ENCODE data around the gene TRIM51G.
"Not testable (repeated sequence)": the region's sequence is repeated elsewhere in the genome, so short reads cannot be mapped to it uniquely, and the experiment has no call there.

TRIM51G gene, protein sequence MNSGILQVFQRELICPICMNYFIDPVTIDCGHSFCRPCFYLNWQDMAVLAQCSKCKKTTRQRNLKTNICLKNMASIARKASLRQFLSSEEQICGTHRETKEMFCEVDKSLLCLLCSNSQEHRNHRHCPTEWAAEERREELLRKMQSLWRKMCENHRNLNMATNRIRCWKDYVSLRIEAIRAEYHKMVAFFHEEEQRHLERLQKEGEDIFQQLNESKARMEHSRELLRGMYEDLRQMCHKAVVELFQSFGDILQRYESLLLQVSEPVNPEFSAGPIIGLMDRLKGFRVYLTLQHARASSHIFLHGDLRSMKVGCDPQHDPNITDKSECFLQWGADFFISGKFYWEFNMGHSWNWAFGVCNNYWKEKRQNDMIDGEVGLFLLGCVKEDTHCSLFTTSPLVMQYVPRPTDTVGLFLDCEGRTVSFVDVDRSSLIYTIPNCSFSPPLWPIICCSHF

DNA sequence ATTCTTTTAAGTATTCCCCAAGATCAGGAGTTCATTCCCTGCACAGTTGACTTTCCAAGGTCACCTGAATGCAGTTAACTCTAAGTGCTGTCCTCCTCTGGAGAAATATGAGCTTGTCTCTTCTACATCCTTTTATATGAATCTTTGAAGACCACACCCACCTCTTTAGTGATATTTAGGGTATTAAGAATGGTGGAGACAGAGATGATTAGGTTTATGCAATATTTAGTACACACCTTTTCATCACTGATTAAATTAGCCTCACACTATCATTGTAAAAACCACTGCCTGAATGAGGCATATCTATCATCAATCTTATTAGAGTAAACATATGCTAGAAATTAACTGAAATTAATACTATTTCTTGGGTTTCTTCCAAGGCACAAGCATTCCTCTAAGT is at the start of gene TRIM51G:
TRIM51G (minus strand) TSS at position 101 of the 400 bp plus-strand sequence. CDS start 2,190 bp downstream, outside the sequence.
- not testable (repeated sequence) for H3K4me3 Mint-ChIP-seq; ATAC-seq (replicated peaks; ENCODE audit: extremely low read depth, poor library complexity, severe bottlenecking); H3K27me3 Mint-ChIP-seq; H3K4me1 Mint-ChIP-seq; H3K9me3 Mint-ChIP-seq; DNase-seq (ENCODE audit: low spot score in 2 of 2); H3K36me3 Mint-ChIP-seq (ENCODE audit: insufficient read depth); H3K27ac Mint-ChIP-seq (ENCODE audit: low read depth)

DNA sequence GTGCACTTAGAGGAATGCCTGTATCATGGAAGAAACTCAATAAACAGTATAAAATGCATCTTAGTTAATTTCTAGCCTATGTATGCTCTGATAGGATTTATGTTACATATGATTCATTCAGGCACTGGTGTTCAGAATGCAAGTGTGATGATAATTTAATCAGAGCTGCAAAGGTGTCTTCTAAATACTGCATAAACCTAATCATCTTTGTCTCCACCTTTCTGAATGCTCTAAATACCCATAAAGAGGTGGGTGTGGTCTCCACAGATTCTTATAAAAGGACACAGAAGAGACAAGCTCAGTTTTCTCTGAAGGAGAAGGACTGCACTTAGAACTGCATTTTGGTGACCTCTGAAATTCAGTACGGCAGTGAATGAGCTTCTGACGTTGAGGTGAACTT is 44.8 kb upstream of the TRIM51G start, which contains the start of gene TRIM49B:
TRIM49B (plus strand) TSS at position 301 of the 400 bp plus-strand sequence. CDS start 2,777 bp downstream, outside the sequence.
- not testable (repeated sequence) for H3K36me3 Mint-ChIP-seq (ENCODE audit: insufficient read depth); H3K27ac Mint-ChIP-seq (ENCODE audit: low read depth); ATAC-seq (replicated peaks; ENCODE audit: extremely low read depth, poor library complexity, severe bottlenecking); DNase-seq (ENCODE audit: low spot score in 2 of 2); H3K9me3 Mint-ChIP-seq; H3K4me3 Mint-ChIP-seq; H3K4me1 Mint-ChIP-seq; H3K27me3 Mint-ChIP-seq

DNA sequence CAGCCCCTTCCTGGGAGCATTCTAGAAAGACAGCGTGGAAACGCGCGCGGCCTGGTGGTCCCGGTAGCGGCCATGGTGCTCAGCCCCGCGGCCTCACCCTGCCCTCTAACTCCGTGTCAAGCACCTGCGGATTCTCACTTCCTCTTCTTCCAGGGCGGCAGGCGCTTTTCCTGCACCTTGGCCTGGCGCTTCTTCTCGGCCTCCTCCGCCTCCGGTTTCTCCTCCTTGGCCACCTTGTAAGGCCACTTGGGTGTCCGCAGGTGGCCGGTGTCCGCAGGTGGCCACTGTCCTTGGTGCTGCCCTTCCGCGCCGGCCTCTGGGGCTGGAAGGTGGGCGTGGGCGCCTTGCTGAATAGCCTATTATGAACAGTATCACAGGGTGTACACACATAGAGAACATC is 15.1 kb downstream of the TRIM51G start:
- H3K27ac Mint-ChIP-seq (ENCODE audit: low read depth); H3K27me3 Mint-ChIP-seq; ATAC-seq (replicated peaks; ENCODE audit: extremely low read depth, poor library complexity, severe bottlenecking); H3K9me3 Mint-ChIP-seq; H3K4me3 Mint-ChIP-seq; H3K4me1 Mint-ChIP-seq; H3K36me3 Mint-ChIP-seq (ENCODE audit: insufficient read depth); DNase-seq (ENCODE audit: low spot score in 2 of 2): not testable (repeated sequence)

DNA sequence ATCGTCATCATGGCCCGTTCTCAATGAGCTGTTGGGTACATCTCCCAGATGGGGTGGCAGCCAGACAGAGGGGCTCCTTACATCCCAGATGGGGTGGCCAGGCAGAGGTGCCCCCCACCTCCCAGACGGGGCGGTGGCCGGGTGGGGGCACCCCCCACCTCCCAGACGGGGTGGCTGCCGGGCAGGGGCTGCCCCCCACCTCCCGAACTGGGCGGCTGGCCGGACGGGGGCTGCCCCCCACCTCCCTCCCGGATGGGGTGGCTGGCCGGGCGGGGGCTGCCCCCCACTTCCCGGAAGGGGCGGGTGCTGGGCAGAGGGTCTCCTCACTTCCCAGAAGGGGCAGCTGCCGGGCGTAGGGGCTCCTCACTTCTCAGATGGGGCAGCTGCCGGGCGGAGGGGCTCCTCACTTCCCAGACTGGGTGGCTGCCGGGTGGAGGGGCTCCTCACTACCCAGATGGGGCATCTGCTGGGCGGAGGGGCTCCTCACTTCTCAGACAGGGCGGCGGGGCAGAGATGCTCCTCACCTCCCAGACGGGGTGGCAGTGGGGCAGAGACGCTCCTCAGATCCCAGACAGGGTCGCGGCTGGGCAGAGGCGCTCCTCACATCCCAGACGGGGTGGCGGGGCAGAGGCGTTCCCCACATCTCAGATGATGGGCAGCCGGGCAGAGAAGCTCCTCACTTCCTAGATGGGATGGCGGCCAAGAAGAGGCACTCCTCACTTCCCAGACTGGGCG is 28.2 kb downstream of the TRIM51G start:
- not testable (repeated sequence) for H3K36me3 Mint-ChIP-seq (ENCODE audit: insufficient read depth); ATAC-seq (replicated peaks; ENCODE audit: extremely low read depth, poor library complexity, severe bottlenecking); DNase-seq (ENCODE audit: low spot score in 2 of 2); H3K9me3 Mint-ChIP-seq; H3K27ac Mint-ChIP-seq (ENCODE audit: low read depth); H3K4me1 Mint-ChIP-seq; H3K4me3 Mint-ChIP-seq; H3K27me3 Mint-ChIP-seq

DNA sequence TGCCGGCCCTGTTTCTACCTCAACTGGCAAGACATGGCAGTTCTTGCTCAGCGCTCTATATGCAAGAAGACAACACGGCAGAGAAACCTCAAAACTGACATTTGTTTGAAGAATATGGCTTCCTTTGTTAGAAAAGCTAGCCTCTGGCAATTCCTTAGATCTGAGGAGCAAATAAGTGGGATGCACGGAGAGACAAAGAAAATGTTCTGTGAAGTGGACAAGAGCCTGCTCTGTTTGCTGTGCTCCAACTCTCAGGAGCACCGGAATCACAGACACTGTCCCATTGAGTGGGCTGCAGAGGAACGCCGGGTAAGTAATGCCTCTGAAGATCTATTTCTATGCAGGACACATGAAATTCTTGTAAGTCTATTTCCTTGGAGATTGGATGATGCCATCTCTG is 37.9 kb downstream of the TRIM51G start:
- not testable (repeated sequence) for H3K27me3 Mint-ChIP-seq; H3K4me3 Mint-ChIP-seq; H3K27ac Mint-ChIP-seq (ENCODE audit: low read depth); ATAC-seq (replicated peaks; ENCODE audit: extremely low read depth, poor library complexity, severe bottlenecking); H3K9me3 Mint-ChIP-seq; H3K36me3 Mint-ChIP-seq (ENCODE audit: insufficient read depth); H3K4me1 Mint-ChIP-seq; DNase-seq (ENCODE audit: low spot score in 2 of 2)

Measured in central memory CD8-positive, alpha-beta T cell (primary cell).